K562 (cell line): ENCODE data around the gene CFAP206. TPM values are rescaled to one million over a fixed set of nuclear protein-coding genes. Genes with fewer than 3 reads are reported as not detected.

Experiments used
- ATAC-seq: fragments of 200-7000 bp; cut with Tn5 transposase; 3 replicates; pipeline ENCODE4 v1.9.1; 2020; ENCODE audit warnings: moderate library complexity
- BruUV-seq: library from RNA; stranded (reverse); fragments of 400-500 nt; replicated peaks from 2 replicates; lab custom pipeline; 2021; lab: Mats Ljungman, UMichigan
- CTCF ChIA-PET: fragments of 300-600 bp; formaldehyde crosslinking; extraction: SDS; loops from one replicate; lab custom pipeline; 2021; ENCODE audit warnings: low intra/inter-chr PET ratio; lab: Yijun Ruan, JAX
- POLR2A ChIA-PET: fragments of 300-600, 350-650 bp; sonication (Branson Sonifier 250); formaldehyde crosslinking; extraction: SDS; loops from one replicate; lab custom pipeline; 2021; ENCODE audit warnings: antibody characterized with exemption, inconsistent platforms; lab: Yijun Ruan, JAX
- DNase-seq, 4 experiments: peaks; one replicate each; pipeline versions ENCODE4 v3.0.0 to v3.0.0-alpha.2; 2011 to 2018; ENCODE audit warnings: low spot score in 3 of 4, mixed read lengths in 3 of 4; ENCODE audit errors: extremely low read depth in 1 of 4
- FAIRE-seq: peaks from 2 replicates; lab custom pipeline; 2011; peaks lifted over from hg19 to GRCh38; lab: Jason Lieb, UNC
- H2AFZ ChIP-seq: 2 replicates; pipeline ENCODE4 v1.6.0; 2011; ENCODE audit warnings: low read depth, low read length, control low read depth, inconsistent platforms
- H3K27ac ChIP-seq: fragments of 200-600 bp; 3 replicates; pipeline ENCODE4 v1.8.0; 2011; ENCODE audit warnings: low read depth, mild to moderate bottlenecking, control low read depth, inconsistent platforms, low read length, moderate library complexity, mixed read lengths; ENCODE audit errors: extremely low read depth
- H3K27me3 ChIP-seq, 2 experiments: fragments of 300-600 bp in 1 of 2; 2 replicates in 1 of 2; 3 replicates in 1 of 2; pipeline versions ENCODE4 v1.6.0 to v1.8.0; 2011; ENCODE audit warnings: inconsistent platforms in 2 of 2, low read length in 2 of 2, mild to moderate bottlenecking in 1 of 2, mixed read lengths in 1 of 2, moderate library complexity in 1 of 2; ENCODE audit not compliant: control insufficient read depth in 2 of 2, insufficient read depth in 2 of 2
- H3K36me3 ChIP-seq: fragments of 300-600 bp; 3 replicates; pipeline ENCODE4 v1.8.0; 2011; ENCODE audit warnings: mild to moderate bottlenecking, low read length, inconsistent platforms; ENCODE audit not compliant: control insufficient read depth, insufficient read depth
- H3K4me1 ChIP-seq, 2 experiments: fragments of 200-600 bp in 1 of 2; replicated peaks in 1 of 2; 2 replicates in 1 of 2; 3 replicates in 1 of 2; pipeline versions ENCODE4 v1.5.1 to v1.8.0; 2011; ENCODE audit warnings: inconsistent platforms in 2 of 2, low read length in 2 of 2, mild to moderate bottlenecking in 1 of 2, mixed read lengths in 1 of 2, moderate library complexity in 1 of 2; ENCODE audit not compliant: control insufficient read depth in 2 of 2, insufficient read depth in 2 of 2
- H3K4me2 ChIP-seq: 2 replicates; pipeline ENCODE4 v1.6.1; 2011; ENCODE audit warnings: low read length, control low read depth, inconsistent platforms, mixed read lengths; ENCODE audit not compliant: insufficient read depth
- H3K4me3 ChIP-seq: fragments of 200-600 bp; sonication (generic), shearing (Covaris generic); 2 replicates; pipeline ENCODE4 v1.5.1; 2016; ENCODE audit warnings: control low read depth, inconsistent platforms
- H3K79me2 ChIP-seq: fragments of 200-600 bp; 3 replicates; pipeline ENCODE4 v1.8.0; 2011; ENCODE audit warnings: low read length, inconsistent platforms; ENCODE audit not compliant: control insufficient read depth, insufficient read depth
- H3K9ac ChIP-seq, 2 experiments: 2 replicates each; pipeline versions ENCODE4 v1.6.0 to v1.6.1; 2011; ENCODE audit warnings: low read depth in 2 of 2, low read length in 2 of 2, control low read depth in 1 of 2, inconsistent platforms in 1 of 2, mild to moderate bottlenecking in 1 of 2, mixed read lengths in 1 of 2; ENCODE audit not compliant: insufficient read depth in 1 of 2
- H3K9me1 ChIP-seq: one replicate; pipeline ENCODE4 v1.6.0; 2011; ENCODE audit warnings: inconsistent platforms, mild to moderate bottlenecking, low read length, moderate library complexity; ENCODE audit not compliant: control insufficient read depth, insufficient read depth
- H3K9me3 ChIP-seq: replicated peaks from 2 replicates; pipeline ENCODE4 v1.5.1; 2011; ENCODE audit warnings: low read depth, low read length, inconsistent platforms; ENCODE audit not compliant: control insufficient read depth, insufficient read depth
- H4K20me1 ChIP-seq: replicated peaks from 2 replicates; pipeline ENCODE4 v1.6.1; 2011; ENCODE audit warnings: low read length, inconsistent platforms, mixed read lengths; ENCODE audit not compliant: control insufficient read depth, insufficient read depth
- ADNP ChIP-seq: fragments of 200-800 bp; sonication (Bioruptor generic); IDR thresholded peaks from 2 replicates; pipeline ENCODE4 v1.6.1; 2016; ENCODE audit warnings: missing genetic modification characterization, missing compliant biosample characterization
- ARHGAP35 ChIP-seq: fragments of 450-650 bp; IDR thresholded peaks from 2 replicates; pipeline ENCODE4 v1.6.1; 2018; ENCODE audit not compliant: partially characterized antibody
- BRD4 ChIP-seq: fragments of 200-600 bp; sonication (generic); IDR thresholded peaks from 2 replicates; pipeline ENCODE4 v1.6.1; 2017; ENCODE audit warnings: inconsistent platforms
- CTBP1 ChIP-seq: fragments of 450-650 bp; IDR thresholded peaks from 2 replicates; pipeline ENCODE4 v1.6.1; 2016; ENCODE audit warnings: borderline replicate concordance
- HDAC3 ChIP-seq: fragments of 450-650 bp; IDR thresholded peaks from 2 replicates; pipeline ENCODE4 v1.6.1; 2018; ENCODE audit warnings: borderline replicate concordance, mild to moderate bottlenecking, moderate library complexity; ENCODE audit not compliant: partially characterized antibody
- JUND ChIP-seq, 2 experiments: IDR thresholded peaks; 2 replicates in 1 of 2; 3 replicates in 1 of 2; pipeline ENCODE4 v1.6.1; 2011; ENCODE audit warnings: borderline replicate concordance in 2 of 2, low read depth in 2 of 2, low read length in 2 of 2, improper control_type of control experiment in 1 of 2, missing biosample characterization in 1 of 2, missing genetic modification characterization in 1 of 2, missing genetic modification reagents in 1 of 2
- NBN ChIP-seq: fragments of 450-650 bp; IDR thresholded peaks from 2 replicates; pipeline ENCODE4 v1.6.1; 2016; ENCODE audit warnings: low read depth, mild to moderate bottlenecking
- NFE2 ChIP-seq: IDR thresholded peaks from 2 replicates; pipeline ENCODE4 v1.6.1; 2014; ENCODE audit warnings: antibody characterized with exemption, low read depth
- NUFIP1 ChIP-seq: fragments of 450-650 bp; IDR thresholded peaks from 2 replicates; pipeline ENCODE4 v1.6.1; 2018; ENCODE audit not compliant: partially characterized antibody
- PHB2 ChIP-seq: fragments of 450-650 bp; IDR thresholded peaks from 2 replicates; pipeline ENCODE4 v1.6.1; 2017; ENCODE audit warnings: low read depth
- RBM34 ChIP-seq: fragments of 200-400 bp; formaldehyde crosslinking; IDR thresholded peaks from 2 replicates; pipeline ENCODE4 v1.6.1; 2018; ENCODE audit warnings: low read length, borderline replicate concordance; ENCODE audit not compliant: insufficient read depth
- RHOXF2B ChIP-seq: fragments of 250-450 bp; sonication (Bioruptor Pico); conservative IDR thresholded peaks from 2 replicates; pipeline ENCODE4 v1.5.1; 2021
- ZNF224 ChIP-seq: sonication (generic); formaldehyde crosslinking; IDR thresholded peaks from 2 replicates; pipeline ENCODE4 v1.8.0; 2022; ENCODE audit warnings: mild to moderate bottlenecking, missing genetic modification reagents
- WGBS: fragments of 100-300 bp; shearing (Covaris generic); methylation state at CpG from one replicate; pipeline ENCODE4 v1.1.6; 2016; ENCODE audit warnings: low coverage, mixed read lengths; ENCODE audit not compliant: insufficient coverage; ENCODE audit errors: missing lambda C conversion rate; 5-methylcytosine and 5-hydroxymethylcytosine counted together
- in situ Hi-C: fragments of 300-500 bp; cut with MboI; formaldehyde crosslinking; loops from 4 replicates; pipeline ENCODE4 v1.15.0; 2018; ENCODE audit warnings: inconsistent platforms, mixed read lengths
- intact Hi-C: fragments of 100-400 bp; cut with micrococcal nuclease; formaldehyde crosslinking; loops from 2 replicates; pipeline ENCODE4 v1.14.2; 2022
- polyA plus RNA-seq, 8 experiments: library from polyadenylated mRNA; depleted of rRNA in 4 of 8; stranded (reverse) in 5 of 8; unstranded in 3 of 8; fragments of >200 nt; fragmentation: Nextera tagmentation in 2 of 8; fragmentation: Illumina TruSeq in 1 of 8; extraction: Ambion mirVana in 2 of 8; extraction: Trizol in 1 of 8; gene quantifications; 2 replicates each; pipeline versions ENCODE4 v1.2.1 to v1.2.3, GENCODE V29; 2011 to 2014; ENCODE audit warnings: inconsistent platforms in 1 of 8, missing spikeins in 1 of 8
- total RNA-seq, 7 experiments: library from RNA; depleted of rRNA in 6 of 7; stranded (reverse); fragments of >200 nt in 6 of 7; fragmentation: Illumina TruSeq in 2 of 7; extraction: Trizol in 2 of 7; gene quantifications; 2 replicates each; pipeline versions ENCODE4 v1.2.1 to v1.2.3, GENCODE V29; 2011 to 2021; ENCODE audit warnings: low replicate concordance in 1 of 7
- TF ChIP-seq, protein P1 (sequence below): fragments of 450-650 bp; IDR thresholded peaks from 2 replicates; pipeline ENCODE4 v1.6.1; 2018; ENCODE audit not compliant: partially characterized antibody
- TF ChIP-seq, protein P2 (sequence below): sonication (generic); formaldehyde crosslinking; IDR thresholded peaks from 2 replicates; pipeline ENCODE4 v1.8.0; 2022; ENCODE audit warnings: mild to moderate bottlenecking, missing genetic modification reagents

CFAP206 gene
- total and polyA plus RNA-seq, 9 of the 15 experiments (the other 6 are each of a cell fraction or from before 2014, with no cell fraction given) = 0.06 to 0.33 (median 0.18) TPM; not detected in 2

DNA sequence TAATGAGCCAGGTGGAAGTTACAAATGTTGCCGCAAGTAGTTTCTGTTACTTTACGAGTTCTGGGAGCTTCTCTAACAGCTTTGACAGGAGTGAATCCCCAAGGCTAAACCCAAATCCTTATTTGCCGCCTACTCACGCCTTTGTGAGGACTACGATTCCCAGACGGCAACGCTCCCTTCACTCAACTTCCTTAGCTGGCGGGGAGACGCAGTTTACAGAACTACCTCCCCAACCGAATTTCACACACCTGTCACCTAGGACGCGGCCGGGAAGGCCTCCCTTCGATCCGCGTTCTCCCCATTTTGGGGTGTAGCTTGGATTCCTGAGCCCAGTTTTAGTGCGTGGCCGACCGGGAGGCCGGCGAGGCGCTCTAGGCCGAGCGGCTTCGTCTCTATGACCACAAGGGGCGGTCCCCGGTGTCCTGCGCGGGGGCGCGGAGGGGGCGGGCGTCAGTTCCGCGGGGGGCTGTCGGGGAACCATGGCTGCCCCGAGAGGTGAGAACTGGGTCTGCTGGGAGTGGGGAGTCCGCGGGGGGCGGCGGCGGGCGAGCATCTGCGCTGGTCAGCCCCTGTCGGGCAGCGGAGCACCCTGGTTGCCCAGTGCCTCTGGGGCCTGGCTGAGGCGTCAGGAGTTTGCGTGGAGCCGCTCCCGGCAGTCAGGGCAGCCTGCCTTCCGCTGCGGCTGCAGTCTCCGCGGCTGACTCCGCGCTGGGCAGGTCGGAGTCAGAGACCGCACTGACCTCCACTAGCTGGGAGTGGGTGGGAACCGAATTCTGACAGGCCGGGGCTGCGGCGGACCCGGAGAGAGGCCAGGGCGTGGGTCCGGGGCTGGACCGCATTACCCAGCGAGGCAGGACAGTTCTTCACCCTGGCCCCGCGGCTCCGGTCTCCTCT, 65.0 kb downstream of the CFAP206 start, which contains the start of gene SLC35A1 (continued):
- TF ChIP-seq HDAC3 (no peak), JUND (IDR thresholded peaks at IDR 0.05; ENCODE audit: borderline replicate concordance, low read depth, low read length) (no peak), JUND (tag; IDR thresholded peaks at IDR 0.05; ENCODE audit: borderline replicate concordance, low read depth, low read length) (no peak), NBN (peak; percentile 62; the same call in 1 of the 2 replicates), NUFIP1 (no peak), PHB2 (no peak), ADNP (tag) (no peak), RHOXF2B (CRISPR knock-in tag) (no peak), ZNF224 (CRISPR knock-in tag) (no peak), ARHGAP35 (no peak)

DNA sequence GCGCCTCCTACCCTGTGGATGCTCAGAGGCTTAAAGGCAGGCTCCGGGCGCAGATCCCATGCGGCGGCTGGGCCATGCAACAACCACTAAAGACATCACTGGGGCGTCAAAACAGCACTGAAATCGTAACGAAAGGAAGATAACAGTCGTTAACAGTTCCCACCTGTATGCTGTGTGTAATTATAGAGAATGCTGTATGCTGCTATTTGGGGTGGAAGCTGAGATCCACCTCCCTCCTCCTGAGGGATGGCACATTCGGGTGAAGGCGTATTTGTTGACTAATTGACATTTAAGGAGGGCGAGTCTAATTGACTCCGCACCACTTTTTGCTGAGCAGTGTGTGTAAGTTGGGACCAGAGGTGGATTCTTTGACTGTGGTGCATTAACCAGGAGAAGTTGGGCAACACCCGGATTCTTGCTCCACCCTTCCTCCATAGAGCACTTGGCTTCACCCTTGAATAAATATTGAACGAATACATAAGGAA, 65.7 kb downstream of the CFAP206 start:
- H3K36me3 ChIP-seq = 0 out of 3 replicates have a peak, but pooled peaks cover 2% of the 10 kb centered on the region
- CTCF ChIA-PET = interaction anchor here (0.6 kb wide), 1 partner anchor 66 kb away, joined by 3 read pairs; the partner anchor contains the start of gene CFAP206
- intact Hi-C loops = loop anchor here (5.0 to 10.0 kb wide), 2 partner anchors 66 to 231 kb away; partner anchors contain the start of genes AKIRIN2 and CFAP206
- ATAC-seq (peak; percentile 12), DNase-seq (peak in 2 of 4 experiments; percentile 14 to 29), FAIRE-seq (peak; percentile 59)
- peak overlapping the region; percentile 100 for H3K27ac ChIP-seq
- H4K20me1 ChIP-seq = no peaks in the 10 kb centered on the region
- H3K79me2 ChIP-seq = peaks cover 8% of the 10 kb centered on the region
- BruUV-seq = no TSS peak
- in situ Hi-C loops = no loop called here
- no peaks in the 10 kb centered on the region for H3K27me3 ChIP-seq
- H3K9ac ChIP-seq = peak overlapping the region; percentile 93 to 99
- H3K4me2 ChIP-seq = peak overlapping the region; percentile 100
- POLR2A ChIA-PET = no interaction called here
- no peaks in the 10 kb centered on the region for H3K9me3 ChIP-seq
- H3K4me1 ChIP-seq = peaks cover 5 to 9% of the 10 kb centered on the region in 2 experiments; a peak in 4 of 5 replicates
- WGBS = 1% methylated on average over 15 of the region's 15 CpGs
- H3K4me3 ChIP-seq = peak overlapping the region; percentile 98
- H2AFZ ChIP-seq = peak overlapping the region; percentile 100
- no peaks in the 10 kb centered on the region for H3K9me1 ChIP-seq
- TF ChIP-seq, protein P1, sequence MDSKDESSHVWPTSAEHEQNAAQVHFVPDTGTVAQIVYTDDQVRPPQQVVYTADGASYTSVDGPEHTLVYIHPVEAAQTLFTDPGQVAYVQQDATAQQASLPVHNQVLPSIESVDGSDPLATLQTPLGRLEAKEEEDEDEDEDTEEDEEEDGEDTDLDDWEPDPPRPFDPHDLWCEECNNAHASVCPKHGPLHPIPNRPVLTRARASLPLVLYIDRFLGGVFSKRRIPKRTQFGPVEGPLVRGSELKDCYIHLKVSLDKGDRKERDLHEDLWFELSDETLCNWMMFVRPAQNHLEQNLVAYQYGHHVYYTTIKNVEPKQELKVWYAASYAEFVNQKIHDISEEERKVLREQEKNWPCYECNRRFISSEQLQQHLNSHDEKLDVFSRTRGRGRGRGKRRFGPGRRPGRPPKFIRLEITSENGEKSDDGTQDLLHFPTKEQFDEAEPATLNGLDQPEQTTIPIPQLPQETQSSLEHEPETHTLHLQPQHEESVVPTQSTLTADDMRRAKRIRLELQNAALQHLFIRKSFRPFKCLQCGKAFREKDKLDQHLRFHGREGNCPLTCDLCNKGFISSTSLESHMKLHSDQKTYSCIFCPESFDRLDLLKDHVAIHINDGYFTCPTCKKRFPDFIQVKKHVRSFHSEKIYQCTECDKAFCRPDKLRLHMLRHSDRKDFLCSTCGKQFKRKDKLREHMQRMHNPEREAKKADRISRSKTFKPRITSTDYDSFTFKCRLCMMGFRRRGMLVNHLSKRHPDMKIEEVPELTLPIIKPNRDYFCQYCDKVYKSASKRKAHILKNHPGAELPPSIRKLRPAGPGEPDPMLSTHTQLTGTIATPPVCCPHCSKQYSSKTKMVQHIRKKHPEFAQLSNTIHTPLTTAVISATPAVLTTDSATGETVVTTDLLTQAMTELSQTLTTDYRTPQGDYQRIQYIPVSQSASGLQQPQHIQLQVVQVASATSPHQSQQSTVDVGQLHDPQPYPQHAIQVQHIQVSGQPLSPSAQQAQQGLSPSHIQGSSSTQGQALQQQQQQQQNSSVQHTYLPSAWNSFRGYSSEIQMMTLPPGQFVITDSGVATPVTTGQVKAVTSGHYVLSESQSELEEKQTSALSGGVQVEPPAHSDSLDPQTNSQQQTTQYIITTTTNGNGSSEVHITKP = peak; percentile 98
- TF ChIP-seq NFE2 (no peak), BRD4 (peak; percentile 40; the same call in 1 of the 2 replicates), CTBP1 (peak; percentile 47; the same call in 1 of the 2 replicates), RBM34 (no peak)
- TF ChIP-seq, protein P2, sequence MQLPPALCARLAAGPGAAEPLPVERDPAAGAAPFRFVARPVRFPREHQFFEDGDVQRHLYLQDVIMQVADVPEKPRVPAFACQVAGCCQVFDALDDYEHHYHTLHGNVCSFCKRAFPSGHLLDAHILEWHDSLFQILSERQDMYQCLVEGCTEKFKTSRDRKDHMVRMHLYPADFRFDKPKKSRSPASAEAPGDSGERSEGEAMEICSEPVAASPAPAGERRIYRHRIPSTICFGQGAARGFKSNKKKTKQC = 0 out of 2 replicates have a peak, but pooled peaks have one; percentile 3
